ENCODE data around the gene CD300LB.

DNA sequence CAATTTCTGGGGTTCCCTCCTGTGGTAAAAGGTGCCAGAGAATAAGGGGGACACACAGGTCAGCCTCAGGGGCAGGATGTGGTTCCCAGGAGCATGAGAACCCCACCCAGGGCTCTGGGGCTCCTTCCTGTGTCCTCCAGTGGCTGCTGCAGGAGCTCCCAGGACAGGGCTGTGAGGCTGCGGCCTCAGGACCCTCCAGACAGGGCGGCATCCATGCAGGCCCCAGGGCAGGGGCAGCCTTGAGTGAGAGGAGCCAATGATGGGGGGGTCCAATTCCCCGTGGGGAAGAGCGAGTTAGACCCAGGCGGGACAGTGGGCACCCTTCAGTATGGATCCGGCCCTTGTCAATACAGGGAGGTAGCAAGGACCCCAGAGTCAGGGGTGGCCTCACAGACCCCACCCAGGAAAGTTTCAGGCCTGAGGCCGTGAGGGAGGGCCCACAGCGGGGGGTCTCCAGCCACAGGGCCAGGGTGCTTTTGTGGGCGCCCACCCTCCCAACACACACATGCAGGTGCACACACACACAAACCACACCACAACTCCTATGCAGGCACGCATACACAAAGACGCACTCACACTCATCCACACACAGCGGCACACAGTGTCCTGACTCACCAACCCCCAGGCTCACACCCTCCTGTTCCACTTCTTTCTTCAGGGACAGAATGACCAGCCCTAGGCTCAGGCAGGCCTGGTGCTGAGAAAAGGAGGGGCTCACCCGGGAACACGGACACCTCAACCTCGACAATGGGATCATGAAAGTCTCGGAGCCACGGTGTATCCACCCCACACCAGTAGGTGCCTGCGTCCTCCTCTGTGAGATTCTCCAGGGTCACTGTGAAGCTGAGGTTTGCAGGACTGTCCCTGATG lies 12.9 kb upstream of the CD300LB start:
- TF ChIP-seq, protein P1, sequence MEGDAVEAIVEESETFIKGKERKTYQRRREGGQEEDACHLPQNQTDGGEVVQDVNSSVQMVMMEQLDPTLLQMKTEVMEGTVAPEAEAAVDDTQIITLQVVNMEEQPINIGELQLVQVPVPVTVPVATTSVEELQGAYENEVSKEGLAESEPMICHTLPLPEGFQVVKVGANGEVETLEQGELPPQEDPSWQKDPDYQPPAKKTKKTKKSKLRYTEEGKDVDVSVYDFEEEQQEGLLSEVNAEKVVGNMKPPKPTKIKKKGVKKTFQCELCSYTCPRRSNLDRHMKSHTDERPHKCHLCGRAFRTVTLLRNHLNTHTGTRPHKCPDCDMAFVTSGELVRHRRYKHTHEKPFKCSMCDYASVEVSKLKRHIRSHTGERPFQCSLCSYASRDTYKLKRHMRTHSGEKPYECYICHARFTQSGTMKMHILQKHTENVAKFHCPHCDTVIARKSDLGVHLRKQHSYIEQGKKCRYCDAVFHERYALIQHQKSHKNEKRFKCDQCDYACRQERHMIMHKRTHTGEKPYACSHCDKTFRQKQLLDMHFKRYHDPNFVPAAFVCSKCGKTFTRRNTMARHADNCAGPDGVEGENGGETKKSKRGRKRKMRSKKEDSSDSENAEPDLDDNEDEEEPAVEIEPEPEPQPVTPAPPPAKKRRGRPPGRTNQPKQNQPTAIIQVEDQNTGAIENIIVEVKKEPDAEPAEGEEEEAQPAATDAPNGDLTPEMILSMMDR (IDR thresholded peaks at IDR 0.05) = no peak
- TF ChIP-seq POLR2AphosphoS5 (IDR thresholded peaks at IDR 0.05) (no peak), POLR2A (IDR thresholded peaks at IDR 0.05) (no peak)

Data from transverse colon (tissue), 4 donors.